HG02610 (cell line): ENCODE results near the gene ZNF804B.

Source experiments
- ATAC-seq: cut with Tn5 transposase; IDR thresholded peaks from one replicate; pipeline ENCODE4 v1.9.1; 2021; ENCODE audit warnings: mild to moderate bottlenecking, moderate library complexity; ENCODE audit not compliant: unreplicated experiment

Gene ZNF804B

GRCh38 chr7:89247207-89247606, 487.7 kb downstream of the ZNF804B start:
- no peak for ATAC-seq

DNA sequence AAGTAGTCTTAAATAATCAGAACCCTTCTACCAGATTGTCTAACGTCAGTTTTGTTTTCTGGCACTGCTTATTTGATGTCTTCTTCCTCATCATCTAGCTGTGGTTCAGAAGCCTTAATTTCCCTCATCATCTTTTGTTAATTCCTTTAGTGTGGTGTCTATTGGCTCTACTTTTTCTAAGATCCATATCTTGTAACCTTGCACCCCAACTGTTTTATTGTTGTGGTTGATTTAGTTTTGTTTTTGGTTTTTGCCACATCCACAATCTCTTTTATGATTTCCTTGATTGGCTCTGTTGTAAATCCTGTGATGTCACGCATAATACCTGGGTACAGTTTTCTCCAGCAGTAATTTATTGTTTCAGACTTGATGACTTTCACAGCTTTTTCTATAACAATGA, 499.6 kb downstream of the ZNF804B start:
- ATAC-seq: no peak

DNA sequence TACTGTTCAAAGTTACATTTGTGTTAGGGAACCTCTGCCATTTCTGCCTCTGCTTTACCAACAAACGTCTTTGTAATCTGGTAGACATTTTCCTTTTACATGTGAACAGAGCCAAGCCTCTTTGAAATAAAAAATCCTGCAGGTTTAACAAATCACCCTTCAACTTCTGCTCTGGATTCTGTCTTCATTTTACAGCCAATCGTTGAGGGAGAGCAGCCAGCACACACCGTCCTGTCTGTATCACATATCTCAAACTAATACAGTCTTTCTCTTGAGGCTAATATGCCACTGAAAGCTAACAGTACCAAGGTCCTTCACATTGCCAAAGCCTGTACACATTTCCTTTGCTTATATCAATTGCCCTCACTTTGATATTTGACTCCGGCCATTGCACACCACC, 504.6 kb downstream of the ZNF804B start:
- no peak for ATAC-seq

GRCh38 chr7:89265631-89266030, 506.1 kb downstream of the ZNF804B start:
- no peak for ATAC-seq

DNA sequence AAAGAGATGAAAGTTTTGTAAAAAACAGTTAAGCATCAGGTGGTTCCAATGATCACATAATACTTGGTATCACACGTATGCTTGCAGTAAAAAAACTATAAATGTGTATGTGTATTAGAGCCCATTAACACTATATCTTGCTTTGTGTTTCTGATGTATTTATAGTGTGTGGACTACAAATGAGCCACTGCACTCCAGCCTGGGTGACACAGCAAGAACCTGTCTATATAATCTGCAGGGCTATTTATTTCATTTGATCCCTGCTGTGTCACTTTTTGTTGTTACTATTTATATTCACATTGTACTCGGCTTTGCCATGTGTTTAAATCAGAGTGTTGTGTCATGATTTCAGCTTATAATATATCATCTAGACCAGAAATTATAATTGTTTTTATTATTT, 523.8 kb downstream of the ZNF804B start:
- ATAC-seq: no peak

DNA sequence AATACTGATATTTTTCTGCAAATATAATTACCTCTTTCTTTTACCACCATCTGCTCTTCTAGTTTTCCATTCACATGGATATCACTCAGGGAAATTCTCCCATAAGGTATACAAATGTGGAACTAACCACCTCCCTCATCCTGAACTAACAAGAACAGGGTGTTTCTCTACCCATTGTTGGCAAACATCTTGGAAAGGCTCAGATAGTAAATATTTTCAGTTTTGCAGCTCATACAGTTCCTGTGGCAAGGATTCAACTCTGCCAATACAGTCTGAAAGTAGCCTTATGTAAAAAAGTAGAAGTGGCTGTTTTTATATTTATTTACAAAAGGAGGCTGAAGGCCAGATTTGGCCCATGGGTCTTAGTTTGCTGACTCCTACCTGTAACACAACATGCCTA, 549.0 kb downstream of the ZNF804B start:
- ATAC-seq: no peak

- no peak for ATAC-seq
Observed at GRCh38 chr7:89311886-89312285, 552.4 kb downstream of the ZNF804B start.

- no peak for ATAC-seq
Observed at GRCh38 chr7:89312551-89312950, 553.1 kb downstream of the ZNF804B start.

DNA sequence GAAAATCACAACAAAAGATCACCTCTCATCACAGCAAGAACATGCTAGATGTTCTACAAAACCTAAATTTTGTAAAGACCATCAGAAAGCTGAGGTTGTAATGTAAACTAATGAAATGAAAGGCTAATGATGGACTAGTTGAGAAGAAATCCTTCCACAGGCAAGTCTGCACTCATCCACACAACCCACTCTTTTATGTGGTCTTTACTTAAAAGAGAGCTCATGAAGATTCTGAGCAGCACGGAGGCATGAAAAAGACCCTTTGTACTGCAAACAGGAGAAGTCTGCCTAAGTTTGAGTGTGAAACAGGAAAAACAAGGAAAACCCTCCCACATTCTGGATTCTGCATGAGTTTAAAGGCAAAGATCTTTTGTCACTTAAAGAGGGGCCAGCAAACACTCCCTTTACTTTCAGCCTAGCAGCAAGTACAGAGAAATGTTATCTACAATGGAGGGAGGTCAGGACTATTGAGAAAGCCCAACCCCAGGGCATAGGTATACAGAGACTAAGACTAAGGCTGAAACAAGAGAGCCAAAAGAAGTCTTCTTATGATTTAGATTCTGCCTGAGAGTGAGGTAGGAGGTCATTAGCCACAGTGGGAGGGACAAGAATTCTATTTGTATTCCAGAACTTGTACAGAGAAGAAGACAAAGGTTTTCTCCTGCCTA, 557.2 kb downstream of the ZNF804B start:
- ATAC-seq: no peak

GRCh38 chr7:89332026-89332425, 572.5 kb downstream of the ZNF804B start:
- no peak for ATAC-seq

GRCh38 chr7:89334797-89335196, 575.3 kb downstream of the ZNF804B start:
- ATAC-seq: no peak

DNA sequence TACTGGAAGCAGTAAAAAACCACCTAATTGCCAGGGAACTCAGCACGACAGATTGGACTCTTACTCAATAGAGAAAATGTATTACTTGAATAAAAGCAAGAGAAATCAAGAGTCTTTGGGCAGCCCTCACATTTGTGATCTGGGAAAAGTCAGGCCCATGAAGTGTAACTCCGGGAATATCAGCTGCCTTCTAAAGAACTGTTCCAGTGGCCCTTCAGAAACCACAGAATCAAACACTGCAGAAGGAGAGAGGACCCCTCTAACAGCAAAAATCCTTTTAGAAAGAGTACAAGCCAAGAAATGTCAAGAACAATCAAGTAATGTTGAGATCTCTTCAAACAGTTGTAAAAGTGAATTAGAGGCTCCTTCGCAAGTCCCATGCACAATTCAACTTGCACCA, 576.0 kb downstream of the ZNF804B start:
- no peak for ATAC-seq

DNA sequence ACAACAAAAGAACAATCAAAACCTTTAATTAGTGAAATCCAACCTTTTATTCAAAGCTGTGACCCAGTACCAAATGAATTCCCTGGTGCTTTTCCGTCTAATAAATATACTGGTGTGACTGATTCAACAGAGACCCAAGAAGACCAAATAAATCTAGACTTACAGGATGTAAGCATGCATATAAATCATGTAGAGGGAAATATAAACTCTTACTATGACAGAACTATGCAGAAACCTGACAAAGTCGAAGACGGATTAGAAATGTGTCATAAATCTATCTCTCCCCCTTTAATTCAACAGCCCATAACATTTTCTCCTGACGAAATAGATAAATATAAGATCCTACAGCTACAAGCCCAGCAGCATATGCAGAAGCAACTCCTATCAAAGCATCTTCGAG, 576.6 kb downstream of the ZNF804B start:
- ATAC-seq: no peak

GRCh38 chr7:89339748-89340147, 580.2 kb downstream of the ZNF804B start:
- no peak for ATAC-seq

GRCh38 chr7:89357121-89357520, 597.6 kb downstream of the ZNF804B start:
- ATAC-seq: no peak

DNA sequence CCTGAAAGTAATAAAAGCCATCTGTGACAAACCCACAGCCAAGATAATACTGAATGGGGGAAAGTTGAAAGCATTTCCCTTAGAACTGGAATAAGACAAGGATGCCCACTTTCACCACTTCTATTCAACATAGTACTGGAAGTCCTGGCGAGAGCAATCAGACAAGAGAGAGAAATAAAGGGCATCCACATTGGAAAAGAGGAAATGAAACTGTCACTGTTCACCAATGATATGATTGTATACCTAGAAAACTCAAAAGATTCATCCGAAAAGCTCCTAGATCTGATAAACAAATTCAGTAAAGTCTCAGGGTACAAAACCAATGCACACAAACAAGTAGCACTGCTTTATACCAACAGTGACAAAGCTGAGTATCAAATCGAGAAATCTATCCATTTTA, 617.7 kb downstream of the ZNF804B start:
- no peak for ATAC-seq

GRCh38 chr7:89385411-89385810, 625.9 kb downstream of the ZNF804B start:
- ATAC-seq: no peak
